ENCODE results near the gene DCDC2C.

DNA sequence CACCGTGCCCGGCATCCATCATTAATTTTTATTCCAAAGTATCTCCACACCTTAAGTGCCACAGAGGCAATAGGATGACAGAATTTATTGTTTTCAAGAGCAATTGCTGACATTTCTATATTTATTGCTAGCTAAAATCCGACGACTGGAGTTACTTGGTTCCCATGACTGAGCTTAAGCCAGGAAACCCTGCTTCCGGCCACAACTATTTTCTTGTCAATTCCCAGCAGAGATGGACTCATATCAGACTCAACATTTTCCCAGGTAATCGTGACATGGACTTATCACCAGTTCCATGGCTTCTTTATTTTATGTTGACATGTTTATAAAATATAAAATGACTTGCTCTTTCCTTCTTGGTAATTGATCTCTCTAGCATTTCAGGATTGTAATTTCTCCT lies 20.6 kb upstream of the DCDC2C start:
- TF ChIP-seq POLR2A (IDR thresholded peaks at IDR 0.05), result no peak
- TF ChIP-seq, protein P1, sequence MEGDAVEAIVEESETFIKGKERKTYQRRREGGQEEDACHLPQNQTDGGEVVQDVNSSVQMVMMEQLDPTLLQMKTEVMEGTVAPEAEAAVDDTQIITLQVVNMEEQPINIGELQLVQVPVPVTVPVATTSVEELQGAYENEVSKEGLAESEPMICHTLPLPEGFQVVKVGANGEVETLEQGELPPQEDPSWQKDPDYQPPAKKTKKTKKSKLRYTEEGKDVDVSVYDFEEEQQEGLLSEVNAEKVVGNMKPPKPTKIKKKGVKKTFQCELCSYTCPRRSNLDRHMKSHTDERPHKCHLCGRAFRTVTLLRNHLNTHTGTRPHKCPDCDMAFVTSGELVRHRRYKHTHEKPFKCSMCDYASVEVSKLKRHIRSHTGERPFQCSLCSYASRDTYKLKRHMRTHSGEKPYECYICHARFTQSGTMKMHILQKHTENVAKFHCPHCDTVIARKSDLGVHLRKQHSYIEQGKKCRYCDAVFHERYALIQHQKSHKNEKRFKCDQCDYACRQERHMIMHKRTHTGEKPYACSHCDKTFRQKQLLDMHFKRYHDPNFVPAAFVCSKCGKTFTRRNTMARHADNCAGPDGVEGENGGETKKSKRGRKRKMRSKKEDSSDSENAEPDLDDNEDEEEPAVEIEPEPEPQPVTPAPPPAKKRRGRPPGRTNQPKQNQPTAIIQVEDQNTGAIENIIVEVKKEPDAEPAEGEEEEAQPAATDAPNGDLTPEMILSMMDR (IDR thresholded peaks at IDR 0.05), result no peak
